HG02642 (cell line): ENCODE results near the gene CFH.
"Not testable (repeated sequence)": the region's sequence is repeated elsewhere in the genome, so short reads cannot be mapped to it uniquely, and the experiment has no call there.

Experiments
- ATAC-seq: cut with Tn5 transposase; IDR thresholded peaks from one replicate; pipeline ENCODE4 v1.9.1; 2021; ENCODE audit warnings: mild to moderate bottlenecking; ENCODE audit not compliant: unreplicated experiment, poor library complexity

The CFH gene

DNA sequence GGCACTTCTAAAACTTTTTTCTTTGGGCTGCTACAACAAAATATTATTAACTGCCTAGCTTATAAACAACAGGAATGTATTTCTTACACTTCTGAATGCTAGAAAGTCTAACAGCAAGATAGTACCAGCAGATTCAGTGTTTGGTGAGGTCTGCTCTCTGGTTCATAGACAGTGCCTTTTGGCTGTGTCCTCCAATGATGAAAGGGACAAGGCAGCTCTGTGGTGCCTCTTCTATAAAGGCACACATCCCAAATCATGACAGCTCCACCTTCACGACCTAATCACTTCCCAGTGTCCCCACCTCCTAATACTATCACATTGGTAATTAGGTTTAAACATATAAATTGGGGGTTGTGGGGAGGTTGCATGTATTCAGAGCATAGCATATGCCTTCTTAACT, 9.5 kb downstream of the CFH start:
- no peak for ATAC-seq

DNA sequence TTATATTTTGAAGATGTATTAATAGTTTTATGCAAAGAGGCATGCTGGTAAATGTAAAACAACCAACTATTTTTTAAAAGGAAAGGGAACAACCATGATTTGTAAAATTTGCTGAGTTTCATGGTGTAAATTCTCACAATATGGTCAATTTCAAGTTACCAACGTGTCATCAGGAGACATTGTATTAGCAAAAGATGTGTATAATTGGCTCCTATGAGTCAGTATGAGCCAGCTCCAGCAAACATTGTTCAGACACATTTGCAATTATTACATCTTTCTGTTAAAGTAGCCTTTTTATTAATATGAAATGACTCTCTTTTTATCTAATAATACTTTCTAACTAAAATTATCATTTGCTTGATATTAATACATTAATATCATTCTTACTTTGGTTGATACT, 15.3 kb downstream of the CFH start:
- ATAC-seq, result no peak

- ATAC-seq, result no peak
These were observed 17.2 kb downstream of the CFH start for GRCh38 chr1:196669051-196669450.

DNA sequence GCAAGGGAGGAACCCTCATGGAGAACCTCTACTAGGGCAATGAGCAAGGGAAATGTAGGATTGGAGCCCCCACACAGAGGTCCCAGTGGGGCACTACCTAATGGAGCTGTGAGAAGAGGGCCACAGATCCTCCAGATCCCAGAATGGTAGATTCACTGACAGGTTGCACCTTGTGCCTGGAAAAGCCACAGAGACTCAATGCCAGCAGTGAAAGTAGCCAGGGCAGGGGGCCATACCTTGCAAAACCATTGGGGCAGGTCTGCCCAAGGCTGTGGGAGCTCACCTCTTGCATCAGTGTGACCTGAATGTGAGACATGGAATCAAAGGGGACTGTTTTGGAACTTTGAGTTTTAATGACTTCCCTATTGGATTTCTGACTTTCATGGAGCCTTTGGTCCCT, 17.9 kb downstream of the CFH start:
- no peak for ATAC-seq

DNA sequence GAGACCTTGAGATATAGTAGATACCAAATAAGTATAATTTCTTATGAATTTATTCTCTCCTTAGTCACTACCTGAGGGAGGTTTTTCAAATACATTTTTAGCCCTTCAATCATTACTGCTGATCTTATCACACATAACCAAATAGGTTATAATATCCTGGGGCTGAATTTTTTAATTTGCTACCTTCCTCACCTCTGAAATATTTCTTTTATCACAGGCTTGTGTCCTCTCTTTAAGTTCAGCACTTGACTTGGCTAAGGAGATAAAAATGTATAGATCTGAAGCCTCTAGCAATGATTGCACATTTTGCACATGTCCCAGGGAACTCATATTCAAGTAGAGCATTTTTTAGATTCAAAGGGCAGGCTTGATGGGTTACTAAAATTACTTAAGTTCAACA, 23.1 kb downstream of the CFH start:
- no peak for ATAC-seq

DNA sequence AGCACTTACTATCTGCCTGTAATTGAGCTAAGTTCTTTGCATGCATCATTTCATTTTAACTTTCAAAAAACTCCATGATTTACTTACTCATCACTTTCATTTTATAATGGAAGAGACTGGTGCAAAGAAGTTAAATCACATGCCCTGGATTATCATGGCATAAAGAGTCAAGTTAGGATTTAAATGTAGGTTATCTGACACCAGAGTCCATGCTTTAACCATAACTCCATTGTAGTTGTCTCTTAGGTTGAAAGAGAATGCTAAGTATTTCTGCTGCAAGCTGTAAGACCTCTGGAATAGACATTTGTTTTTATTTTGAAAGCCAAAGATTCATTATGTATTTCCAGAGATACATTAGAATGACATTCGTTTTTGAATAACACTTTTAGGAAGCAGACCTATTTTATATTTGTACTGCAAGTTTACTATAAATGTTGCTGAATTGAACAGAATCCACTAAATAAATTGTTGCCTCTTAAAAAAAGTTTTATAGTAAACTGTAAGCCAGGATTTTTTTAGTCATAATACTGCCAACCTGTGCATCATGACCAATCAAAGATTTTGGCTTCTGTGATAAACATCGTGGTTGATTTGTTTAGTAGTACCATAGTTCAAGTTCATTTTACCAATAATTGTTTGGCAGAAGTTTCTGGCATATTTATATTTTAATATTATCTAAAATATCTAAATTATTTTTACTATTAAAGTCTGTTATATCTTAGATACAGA, 26.1 kb downstream of the CFH start:
- no peak for ATAC-seq

DNA sequence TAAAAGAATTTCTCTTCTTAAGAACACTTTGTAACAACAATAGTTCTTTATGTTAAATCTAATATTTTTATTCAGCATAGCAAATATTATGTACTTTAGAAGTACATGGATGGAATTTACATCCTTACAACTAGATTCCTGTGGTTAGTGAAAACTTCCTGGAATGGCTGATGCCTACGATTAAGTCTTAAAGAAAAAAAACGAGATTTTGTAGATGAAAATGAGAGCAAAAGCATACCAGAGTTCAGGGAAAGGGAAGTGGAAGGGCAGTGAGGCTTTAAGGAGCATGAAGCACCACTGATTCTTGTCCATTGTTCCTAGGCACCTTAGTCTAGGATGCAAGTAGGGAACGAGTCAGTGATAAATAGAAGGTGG, 26.7 kb downstream of the CFH start:
- no peak for ATAC-seq

GRCh38 chr1:196680107-196680506, 28.3 kb downstream of the CFH start:
- no peak for ATAC-seq

- ATAC-seq, result no peak
These were observed 32.6 kb downstream of the CFH start for GRCh38 chr1:196684476-196684875.

GRCh38 chr1:196685506-196685905, 33.7 kb downstream of the CFH start:
- no peak for ATAC-seq

- ATAC-seq, result no peak
These were observed 37.2 kb downstream of the CFH start for GRCh38 chr1:196689001-196689400.

DNA sequence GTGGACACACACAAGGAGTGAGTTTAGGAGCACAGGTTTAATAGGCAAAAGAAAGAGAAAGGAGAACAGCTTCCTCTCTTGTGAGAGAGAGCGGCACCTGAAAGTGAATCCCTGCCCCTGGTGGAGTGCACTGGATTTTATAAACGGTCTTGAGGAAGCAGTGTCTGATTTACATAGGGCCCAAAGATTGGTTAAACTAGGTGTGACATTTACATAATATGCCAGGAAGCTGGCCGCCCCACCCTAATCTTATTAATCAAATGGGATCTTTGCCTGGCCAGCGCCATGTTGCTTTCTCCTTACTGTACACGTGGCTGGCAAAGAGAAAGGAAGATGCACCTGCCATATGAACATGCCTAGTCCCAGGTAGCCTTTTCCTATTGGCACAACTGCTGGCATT, 38.7 kb downstream of the CFH start:
- no peak for ATAC-seq

- ATAC-seq, result no peak
These were observed 47.1 kb downstream of the CFH start for GRCh38 chr1:196698993-196699392.

GRCh38 chr1:196701144-196701543, 49.3 kb downstream of the CFH start:
- no peak for ATAC-seq

DNA sequence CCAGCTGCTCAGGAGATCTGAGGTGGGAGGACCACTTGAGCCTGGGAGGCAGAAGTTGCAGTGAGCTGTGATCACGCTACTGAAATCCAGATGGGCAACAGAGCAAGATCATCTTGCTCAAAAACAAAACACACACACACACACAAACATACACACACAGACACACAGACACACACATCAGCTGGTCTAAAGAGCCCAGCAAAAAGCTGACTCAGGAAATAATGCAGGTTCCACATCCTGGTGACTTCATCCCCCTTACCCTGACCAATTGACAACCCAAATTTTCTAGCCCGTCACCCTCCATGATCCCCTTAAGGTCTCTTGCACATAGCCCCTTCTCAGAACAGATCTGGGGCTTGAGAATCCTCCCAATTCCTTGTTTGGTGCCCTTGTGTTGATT, 58.0 kb downstream of the CFH start:
- not testable (repeated sequence) for ATAC-seq

- ATAC-seq, result no peak
These were observed 66.0 kb downstream of the CFH start for GRCh38 chr1:196717868-196718267.

- ATAC-seq, result peak; percentile 99
These were observed 71.7 kb downstream of the CFH start for GRCh38 chr1:196723325-196724185.

DNA sequence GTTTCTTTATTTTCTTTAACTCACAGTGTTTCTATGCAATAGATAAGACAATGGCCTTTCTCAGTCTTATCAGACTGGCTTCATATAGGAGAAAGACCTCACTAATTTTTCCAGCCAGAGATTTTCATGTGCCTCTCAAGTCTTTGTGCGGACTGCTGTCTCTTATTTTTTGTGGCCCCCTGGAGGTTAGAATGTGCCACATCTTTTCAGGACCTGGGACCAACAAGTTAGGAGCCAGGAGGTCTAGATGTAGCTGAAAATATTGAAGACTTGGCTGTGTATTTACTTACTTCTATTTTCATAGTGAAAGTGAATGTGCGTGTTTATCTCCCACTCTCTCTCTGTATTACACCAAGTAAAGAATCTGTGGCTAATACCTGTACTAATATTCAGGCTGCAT, 80.7 kb downstream of the CFH start:
- no peak for ATAC-seq

DNA sequence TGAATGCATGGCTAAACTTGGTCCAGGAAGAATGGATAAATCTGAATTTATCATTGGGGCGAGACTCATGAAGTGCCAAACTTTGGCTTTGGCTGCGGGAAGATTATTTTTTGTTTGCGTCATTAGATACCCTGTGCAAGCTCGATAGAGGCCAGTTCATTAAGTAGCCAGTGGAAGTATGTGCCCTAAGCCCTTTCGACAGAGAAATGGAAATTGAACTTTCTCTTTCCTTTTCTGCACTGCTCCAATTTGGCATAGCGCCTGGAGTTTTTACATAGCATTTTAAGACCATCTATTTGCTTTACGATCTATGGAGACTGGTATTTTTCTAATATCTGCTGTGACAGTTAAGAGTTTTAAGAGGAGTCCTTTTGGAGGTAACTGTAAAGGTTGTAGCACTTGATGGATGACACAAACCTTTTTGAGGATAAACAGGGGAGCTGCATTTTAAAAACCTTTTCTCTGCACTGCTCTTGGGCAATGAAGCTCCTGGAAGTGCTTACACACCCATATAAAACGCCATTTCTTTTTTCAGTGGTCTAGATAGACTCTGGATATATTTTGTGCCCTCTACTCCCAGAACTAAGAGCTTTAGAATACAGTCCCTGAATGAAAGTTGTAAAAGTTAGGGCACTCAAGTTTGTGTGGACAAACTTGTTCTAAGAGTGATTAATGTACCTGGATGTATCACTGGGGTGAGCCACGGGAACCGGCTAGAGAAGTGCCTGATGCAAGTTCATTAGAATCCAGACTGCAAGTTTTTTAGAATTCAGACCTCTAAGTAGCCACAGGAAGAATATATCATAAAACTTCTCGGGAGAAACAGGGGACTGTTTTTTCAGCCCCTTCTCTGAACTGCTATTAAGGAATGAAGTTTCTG, 81.5 kb downstream of the CFH start:
- no peak for ATAC-seq

DNA sequence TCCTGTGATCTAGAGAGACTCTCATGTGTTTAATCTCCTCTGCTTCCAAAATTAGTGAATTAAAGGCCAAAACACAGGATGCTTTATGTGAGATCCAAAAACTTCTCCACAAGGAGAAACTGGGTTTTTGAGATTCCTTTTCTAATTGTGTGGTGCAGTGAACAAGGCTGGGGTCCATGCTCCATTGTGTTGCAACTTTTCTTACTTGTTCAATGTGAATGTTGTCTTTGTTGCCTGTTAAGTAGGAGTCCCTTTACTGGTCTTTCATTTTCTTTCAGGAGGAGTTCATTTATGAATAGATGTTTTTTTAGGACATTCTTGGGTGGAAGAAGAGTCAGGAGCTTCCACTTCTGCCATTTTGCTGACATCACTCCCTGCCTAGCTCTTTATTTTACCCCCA, 82.2 kb downstream of the CFH start:
- ATAC-seq, result no peak

DNA sequence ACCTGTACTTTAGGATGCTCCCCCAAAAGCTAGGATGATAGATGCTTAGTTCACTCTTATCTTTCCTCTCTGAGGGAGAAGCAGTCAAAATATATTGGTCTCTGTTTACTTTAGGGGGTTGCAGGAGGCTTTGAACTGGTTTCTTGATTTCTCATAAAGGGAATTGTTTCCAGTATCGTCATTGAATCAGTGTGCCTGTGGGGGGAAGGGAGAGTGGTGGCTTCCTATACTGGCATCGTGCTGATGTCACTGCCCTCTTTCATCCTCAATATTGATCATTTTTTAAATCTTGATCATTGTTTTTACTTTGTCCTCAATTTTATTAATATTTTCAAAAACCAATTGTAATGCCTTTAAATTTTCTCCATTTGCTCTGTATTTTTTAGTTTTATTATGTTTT, 82.6 kb downstream of the CFH start:
- ATAC-seq, result no peak
